ENCODE data around the gene P3H1. TPM values are rescaled to one million over a fixed set of nuclear protein-coding genes. Genes with fewer than 3 reads are reported as not detected.

P3H1 gene
- total RNA-seq, 1 experiment from 2014 or later: 28.3 TPM

- Histone ChIP-seq H3K27ac (ENCODE audit: low read length) (no peak overlapping the region), H2AFZ (ENCODE audit: low read length) (no peak overlapping the region), H3K79me2 (ENCODE audit: low read length) (no peaks in the 10 kb centered on the region), H3K4me3 (ENCODE audit: low read length) (no peak overlapping the region), H3K9ac (ENCODE audit: low read length) (no peak overlapping the region), H3K4me1 (ENCODE audit: insufficient read depth, low read length) (no peaks in the 10 kb centered on the region), H3K9me3 (ENCODE audit: low read length) (no peaks in the 10 kb centered on the region), H3K27me3 (ENCODE audit: low read length) (no peaks in the 10 kb centered on the region), H4K20me1 (ENCODE audit: low read length) (no peaks in the 10 kb centered on the region), H3K36me3 (ENCODE audit: low read depth, low read length) (peaks cover 14% of the 10 kb centered on the region), H3K9me2 (replicated peaks; ENCODE audit: low read length) (no peaks in the 10 kb centered on the region), H3K4me2 (ENCODE audit: low read length) (no peak overlapping the region), H3F3A (ENCODE audit: low read length, unreplicated experiment) (no peaks in the 10 kb centered on the region)
- ChIA-PET CTCF (no interaction called here), POLR2A (ENCODE audit: unreplicated experiment) (no interaction called here)
- no TSS peak for BruUV-seq (replicated peaks)
- ATAC-seq: no peak
- DNase-seq: no peak
- TF ChIP-seq EZH2phosphoT487 (IDR thresholded peaks at IDR 0.05; ENCODE audit: borderline replicate concordance, low read length): no peak
- no peak for TF ChIP-seq EZH2 (IDR thresholded peaks at IDR 0.05; ENCODE audit: low read length, unreplicated experiment)
- no peak for TF ChIP-seq CTCF (conservative IDR thresholded peaks at IDR 0.05; ENCODE audit: low read depth, low read length)
- intact Hi-C loops (cut with micrococcal nuclease): no loop called here
Measured at GRCh38 chr1:42748021-42748420, 18.8 kb downstream of the P3H1 start.

GRCh38 chr1:42747125-42747524 is 19.7 kb downstream of the P3H1 start:
- ChIA-PET POLR2A (ENCODE audit: unreplicated experiment) (no interaction called here), CTCF (no interaction called here)
- Histone ChIP-seq H3F3A (ENCODE audit: low read length, unreplicated experiment) (no peaks in the 10 kb centered on the region), H3K4me1 (ENCODE audit: insufficient read depth, low read length) (no peaks in the 10 kb centered on the region), H3K4me3 (ENCODE audit: low read length) (no peak overlapping the region), H3K27ac (ENCODE audit: low read length) (no peak overlapping the region), H3K27me3 (ENCODE audit: low read length) (no peaks in the 10 kb centered on the region), H4K20me1 (ENCODE audit: low read length) (no peaks in the 10 kb centered on the region), H3K36me3 (ENCODE audit: low read depth, low read length) (peaks cover 6% of the 10 kb centered on the region), H3K9me2 (replicated peaks; ENCODE audit: low read length) (no peaks in the 10 kb centered on the region), H3K4me2 (ENCODE audit: low read length) (no peak overlapping the region), H3K9ac (ENCODE audit: low read length) (no peak overlapping the region), H3K9me3 (ENCODE audit: low read length) (no peaks in the 10 kb centered on the region), H3K79me2 (ENCODE audit: low read length) (no peaks in the 10 kb centered on the region), H2AFZ (ENCODE audit: low read length) (no peak overlapping the region)
- peak; percentile 31 for DNase-seq
- TF ChIP-seq EZH2phosphoT487 (IDR thresholded peaks at IDR 0.05; ENCODE audit: borderline replicate concordance, low read length) (no peak), EZH2 (IDR thresholded peaks at IDR 0.05; ENCODE audit: low read length, unreplicated experiment) (no peak), CTCF (conservative IDR thresholded peaks at IDR 0.05; ENCODE audit: low read depth, low read length) (peak; percentile 76)
- BruUV-seq (replicated peaks): no TSS peak
- intact Hi-C loops (cut with micrococcal nuclease): no loop called here
- ATAC-seq: peak; percentile 27; the same call in 1 of the 2 replicates

GRCh38 chr1:42746436-42747105 is 20.3 kb downstream of the P3H1 start:
- H3K4me2 ChIP-seq (ENCODE audit: low read length): no peak overlapping the region
- no peaks in the 10 kb centered on the region for H3K27me3 ChIP-seq (ENCODE audit: low read length)
- DNase-seq (no peak), ATAC-seq (no peak)
- H2AFZ ChIP-seq (ENCODE audit: low read length): no peak overlapping the region
- H3K27ac ChIP-seq (ENCODE audit: low read length): no peak overlapping the region
- no peaks in the 10 kb centered on the region for H3F3A ChIP-seq (ENCODE audit: low read length, unreplicated experiment)
- H3K4me1 ChIP-seq (ENCODE audit: insufficient read depth, low read length): no peaks in the 10 kb centered on the region
- ChIA-PET CTCF (no interaction called here), POLR2A (ENCODE audit: unreplicated experiment) (no interaction called here)
- H3K36me3 ChIP-seq (ENCODE audit: low read depth, low read length): peaks cover under 1% of the 10 kb centered on the region; the same call in 1 of the 2 replicates
- H3K9ac ChIP-seq (ENCODE audit: low read length): no peak overlapping the region
- TF ChIP-seq EZH2phosphoT487 (IDR thresholded peaks at IDR 0.05; ENCODE audit: borderline replicate concordance, low read length) (no peak), CTCF (conservative IDR thresholded peaks at IDR 0.05; ENCODE audit: low read depth, low read length) (no peak), EZH2 (IDR thresholded peaks at IDR 0.05; ENCODE audit: low read length, unreplicated experiment) (no peak)
- H3K4me3 ChIP-seq (ENCODE audit: low read length): no peak overlapping the region
- no peaks in the 10 kb centered on the region for H3K9me2 ChIP-seq (replicated peaks; ENCODE audit: low read length)
- no peaks in the 10 kb centered on the region for H3K9me3 ChIP-seq (ENCODE audit: low read length)
- BruUV-seq (replicated peaks): no TSS peak
- no peaks in the 10 kb centered on the region for H3K79me2 ChIP-seq (ENCODE audit: low read length)
- H4K20me1 ChIP-seq (ENCODE audit: low read length): no peaks in the 10 kb centered on the region
- intact Hi-C loops (cut with micrococcal nuclease): no loop called here
